Measurements from ENCODE around the gene THSD7A. TPM values are rescaled to one million over a fixed set of nuclear protein-coding genes. Genes with fewer than 3 reads are reported as not detected.

THSD7A gene
- total RNA-seq, 1 experiment from 2014 or later = not detected

DNA sequence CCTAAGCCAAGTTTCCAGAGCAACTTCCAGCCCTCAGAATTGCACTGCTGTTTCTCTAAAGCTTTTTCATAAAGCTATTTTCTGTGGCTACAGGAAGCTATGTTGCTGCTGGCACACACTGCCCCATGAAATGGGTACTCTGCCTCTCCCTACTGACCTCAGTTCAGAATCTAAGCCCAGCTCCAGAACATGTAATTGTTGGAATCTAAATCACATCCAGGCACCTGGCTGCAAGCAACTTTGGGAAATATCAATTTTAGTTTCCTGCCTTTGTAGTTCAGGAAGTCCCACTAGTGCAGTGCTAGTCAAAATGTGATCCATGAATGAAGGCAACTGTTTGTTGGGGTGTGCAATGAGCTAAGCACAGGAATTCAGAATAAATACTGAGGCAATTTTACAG lies 226.2 kb downstream of the THSD7A start:
- no TSS peak for BruUV-seq (replicated peaks)
- DNase-seq (ENCODE audit: unreplicated experiment) = no peak
- Mint-ChIP-seq H3K27ac (ENCODE audit: low read depth, unreplicated experiment) (no peak overlapping the region), H3K4me1 (ENCODE audit: insufficient read depth, unreplicated experiment) (no peaks in the 10 kb centered on the region), H3K36me3 (ENCODE audit: insufficient read depth, unreplicated experiment) (no peaks in the 10 kb centered on the region), H3K4me3 (ENCODE audit: unreplicated experiment) (no peak overlapping the region), H3K27me3 (ENCODE audit: insufficient read depth, unreplicated experiment) (no peaks in the 10 kb centered on the region), H3K9me3 (ENCODE audit: unreplicated experiment) (no peaks in the 10 kb centered on the region)
- intact Hi-C loops (cut with micrococcal nuclease) = no loop called here
- CTCF ChIA-PET = interaction anchor here (0.7 kb wide), 1 partner anchor 1976 kb away, joined by 6 read pairs; no protein-coding TSS in a partner anchor
- TF ChIP-seq, protein P1, sequence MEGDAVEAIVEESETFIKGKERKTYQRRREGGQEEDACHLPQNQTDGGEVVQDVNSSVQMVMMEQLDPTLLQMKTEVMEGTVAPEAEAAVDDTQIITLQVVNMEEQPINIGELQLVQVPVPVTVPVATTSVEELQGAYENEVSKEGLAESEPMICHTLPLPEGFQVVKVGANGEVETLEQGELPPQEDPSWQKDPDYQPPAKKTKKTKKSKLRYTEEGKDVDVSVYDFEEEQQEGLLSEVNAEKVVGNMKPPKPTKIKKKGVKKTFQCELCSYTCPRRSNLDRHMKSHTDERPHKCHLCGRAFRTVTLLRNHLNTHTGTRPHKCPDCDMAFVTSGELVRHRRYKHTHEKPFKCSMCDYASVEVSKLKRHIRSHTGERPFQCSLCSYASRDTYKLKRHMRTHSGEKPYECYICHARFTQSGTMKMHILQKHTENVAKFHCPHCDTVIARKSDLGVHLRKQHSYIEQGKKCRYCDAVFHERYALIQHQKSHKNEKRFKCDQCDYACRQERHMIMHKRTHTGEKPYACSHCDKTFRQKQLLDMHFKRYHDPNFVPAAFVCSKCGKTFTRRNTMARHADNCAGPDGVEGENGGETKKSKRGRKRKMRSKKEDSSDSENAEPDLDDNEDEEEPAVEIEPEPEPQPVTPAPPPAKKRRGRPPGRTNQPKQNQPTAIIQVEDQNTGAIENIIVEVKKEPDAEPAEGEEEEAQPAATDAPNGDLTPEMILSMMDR (IDR thresholded peaks at IDR 0.05; ENCODE audit: unreplicated experiment) = no peak
- POLR2A ChIA-PET = no interaction called here

DNA sequence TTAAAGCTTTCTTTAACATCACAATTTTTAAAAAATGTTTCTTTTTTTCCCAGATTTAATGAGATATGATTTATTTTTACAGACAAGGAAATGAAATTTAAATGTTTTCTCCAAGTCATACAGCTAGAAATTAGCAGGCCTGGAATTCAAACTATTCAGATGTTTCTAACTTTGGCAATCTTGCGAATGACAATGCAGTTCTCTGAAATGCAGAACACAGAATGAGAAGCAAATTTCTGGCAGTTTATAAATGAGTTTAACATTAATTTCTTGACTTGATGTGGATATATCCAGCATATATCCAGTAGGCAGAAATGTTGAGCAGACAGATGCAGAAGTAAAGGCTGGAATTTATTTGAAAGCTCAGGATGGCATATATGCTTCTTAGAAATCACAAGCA lies 227.5 kb downstream of the THSD7A start:
- no TSS peak for BruUV-seq (replicated peaks)
- Mint-ChIP-seq H3K36me3 (ENCODE audit: insufficient read depth, unreplicated experiment) (no peaks in the 10 kb centered on the region), H3K27me3 (ENCODE audit: insufficient read depth, unreplicated experiment) (no peaks in the 10 kb centered on the region), H3K4me3 (ENCODE audit: unreplicated experiment) (no peak overlapping the region), H3K9me3 (ENCODE audit: unreplicated experiment) (no peaks in the 10 kb centered on the region), H3K27ac (ENCODE audit: low read depth, unreplicated experiment) (no peak overlapping the region), H3K4me1 (ENCODE audit: insufficient read depth, unreplicated experiment) (no peaks in the 10 kb centered on the region)
- TF ChIP-seq, protein P1 (IDR thresholded peaks at IDR 0.05; ENCODE audit: unreplicated experiment) = no peak
- CTCF ChIA-PET = no interaction called here
- intact Hi-C loops (cut with micrococcal nuclease) = no loop called here
- no peak for DNase-seq (ENCODE audit: unreplicated experiment)
- POLR2A ChIA-PET = interaction anchor here (0.6 kb wide), 1 partner anchor 84 kb away, joined by 3 read pairs; no protein-coding TSS in a partner anchor

- H3K4me1 Mint-ChIP-seq (ENCODE audit: insufficient read depth, unreplicated experiment) = no peaks in the 10 kb centered on the region
- ChIA-PET CTCF (no interaction called here), POLR2A (no interaction called here)
- no peak overlapping the region for H3K27ac Mint-ChIP-seq (ENCODE audit: low read depth, unreplicated experiment)
- H3K36me3 Mint-ChIP-seq (ENCODE audit: insufficient read depth, unreplicated experiment) = no peaks in the 10 kb centered on the region
- DNase-seq (ENCODE audit: unreplicated experiment) = no peak
- intact Hi-C loops (cut with micrococcal nuclease) = no loop called here
- TF ChIP-seq, protein P1 (IDR thresholded peaks at IDR 0.05; ENCODE audit: unreplicated experiment) = no peak
- H3K9me3 Mint-ChIP-seq (ENCODE audit: unreplicated experiment) = no peaks in the 10 kb centered on the region
- no peak overlapping the region for H3K4me3 Mint-ChIP-seq (ENCODE audit: unreplicated experiment)
- H3K27me3 Mint-ChIP-seq (ENCODE audit: insufficient read depth, unreplicated experiment) = no peaks in the 10 kb centered on the region
- no TSS peak for BruUV-seq (replicated peaks)
These were observed 230.2 kb downstream of the THSD7A start for GRCh38 chr7:11601761-11602160.

DNA sequence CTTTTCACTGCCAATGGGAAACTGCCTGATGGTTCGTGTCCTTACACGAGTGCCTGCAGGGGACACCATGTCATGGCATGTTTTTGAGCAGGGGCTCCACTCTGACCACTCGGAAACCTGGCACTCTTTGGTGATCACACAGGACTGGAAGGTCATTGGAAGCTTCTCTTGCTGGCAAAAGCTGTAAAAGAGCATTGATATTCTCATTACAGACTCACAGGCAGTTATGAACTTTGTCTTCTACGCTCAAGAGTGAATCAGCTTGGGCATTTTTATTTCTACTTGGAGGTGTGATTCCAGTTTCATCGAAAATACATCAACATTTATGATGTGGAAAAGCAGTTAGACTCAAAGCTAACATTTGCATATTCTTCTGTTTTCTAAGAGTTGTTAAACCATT lies 238.7 kb downstream of the THSD7A start:
- ChIA-PET CTCF (no interaction called here), POLR2A (interaction anchor here (1.0 kb wide), 1 partner anchor 159 kb away, joined by 3 read pairs; no protein-coding TSS in a partner anchor)
- TF ChIP-seq, protein P1 (IDR thresholded peaks at IDR 0.05; ENCODE audit: unreplicated experiment) = no peak
- no peaks in the 10 kb centered on the region for H3K4me1 Mint-ChIP-seq (ENCODE audit: insufficient read depth, unreplicated experiment)
- no peaks in the 10 kb centered on the region for H3K9me3 Mint-ChIP-seq (ENCODE audit: unreplicated experiment)
- DNase-seq (ENCODE audit: unreplicated experiment) = no peak
- no peaks in the 10 kb centered on the region for H3K27me3 Mint-ChIP-seq (ENCODE audit: insufficient read depth, unreplicated experiment)
- BruUV-seq (replicated peaks) = no TSS peak
- H3K36me3 Mint-ChIP-seq (ENCODE audit: insufficient read depth, unreplicated experiment) = no peaks in the 10 kb centered on the region
- H3K27ac Mint-ChIP-seq (ENCODE audit: low read depth, unreplicated experiment) = no peak overlapping the region
- intact Hi-C loops (cut with micrococcal nuclease) = no loop called here
- H3K4me3 Mint-ChIP-seq (ENCODE audit: unreplicated experiment) = no peak overlapping the region

Measured in MCF 10A (cell line).